Measurements from ENCODE around the gene CLDN15. TPM values are rescaled to one million over a fixed set of nuclear protein-coding genes. Genes with fewer than 3 reads are reported as not detected.

Gene CLDN15
- total RNA-seq, 1 experiment from 2014 or later, result 6.5 TPM

DNA sequence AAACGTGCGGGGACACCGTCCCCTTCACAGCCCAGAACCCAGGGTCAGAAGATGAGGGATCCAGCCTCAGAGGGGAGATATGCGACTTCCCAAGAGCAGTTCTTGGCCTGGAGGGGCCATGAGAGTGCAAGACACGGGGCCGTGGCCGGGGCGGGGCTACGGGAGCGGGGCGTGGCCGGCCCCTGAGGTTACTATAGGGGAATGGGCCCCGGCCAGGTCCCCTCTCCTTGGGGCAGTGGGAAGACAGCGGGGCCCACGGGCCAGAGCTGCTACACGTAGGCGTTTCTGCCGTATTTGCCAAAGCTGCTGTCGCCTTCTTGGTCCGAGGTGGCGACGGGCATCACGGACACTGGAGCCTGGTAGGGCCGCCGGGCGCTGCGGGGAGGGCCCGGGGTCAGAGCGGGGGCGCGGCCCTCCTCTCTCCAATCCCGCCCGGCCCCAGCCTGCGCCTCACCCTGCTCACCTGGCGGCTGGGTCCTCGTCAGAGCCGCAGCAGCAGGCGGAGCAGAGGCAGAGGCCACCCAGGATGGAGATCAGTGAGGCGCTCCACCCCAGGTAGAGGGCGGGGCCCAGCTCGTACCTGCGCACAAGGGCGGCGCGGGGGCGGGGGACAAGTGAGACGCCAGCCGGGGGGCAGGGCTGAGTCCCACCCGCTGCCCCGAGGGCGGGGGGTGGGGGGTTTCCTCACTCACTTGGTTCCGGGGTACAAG, 5.3 kb downstream of the CLDN15 start:
- DNase-seq (ENCODE audit: low spot score), result peak; percentile 80
- Mint-ChIP-seq H3K4me1 (peaks cover 24% of the 10 kb centered on the region), H3K4me3 (peak overlapping the region; percentile 74), H3K36me3 (peaks cover 7% of the 10 kb centered on the region), H3K9me3 (no peaks in the 10 kb centered on the region), H3K27ac (no peak overlapping the region), H3K27me3 (ENCODE audit: low read depth) (no peaks in the 10 kb centered on the region)
- POLR2A ChIA-PET, result interaction anchor here (0.6 to 1.1 kb wide), 2 partner anchors 14 to 32 kb away, joined by 3 to 6 read pairs; partner anchors contain the start of gene ZNHIT1
- ATAC-seq, result peak; percentile 75
- CTCF ChIA-PET, result interaction anchor here (0.5 to 8.0 kb wide), 8 partner anchors 12 to 137 kb away, joined by 3 to 80 read pairs (median 8); partner anchors contain the start of genes FIS1, PLOD3 and ZNHIT1
- no peak for TF ChIP-seq PRDM15 (CRISPR knock-in tag; IDR thresholded peaks at IDR 0.05)
- TF ChIP-seq ATF3 (CRISPR knock-in tag; conservative IDR thresholded peaks at IDR 0.05), result no peak
- TF ChIP-seq, protein P1, sequence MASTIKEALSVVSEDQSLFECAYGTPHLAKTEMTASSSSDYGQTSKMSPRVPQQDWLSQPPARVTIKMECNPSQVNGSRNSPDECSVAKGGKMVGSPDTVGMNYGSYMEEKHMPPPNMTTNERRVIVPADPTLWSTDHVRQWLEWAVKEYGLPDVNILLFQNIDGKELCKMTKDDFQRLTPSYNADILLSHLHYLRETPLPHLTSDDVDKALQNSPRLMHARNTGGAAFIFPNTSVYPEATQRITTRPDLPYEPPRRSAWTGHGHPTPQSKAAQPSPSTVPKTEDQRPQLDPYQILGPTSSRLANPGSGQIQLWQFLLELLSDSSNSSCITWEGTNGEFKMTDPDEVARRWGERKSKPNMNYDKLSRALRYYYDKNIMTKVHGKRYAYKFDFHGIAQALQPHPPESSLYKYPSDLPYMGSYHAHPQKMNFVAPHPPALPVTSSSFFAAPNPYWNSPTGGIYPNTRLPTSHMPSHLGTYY (CRISPR knock-in tag; IDR thresholded peaks at IDR 0.05), result no peak
- TF ChIP-seq NR2C2 (CRISPR knock-in tag; IDR thresholded peaks at IDR 0.05), result no peak
- TF ChIP-seq, protein P2, sequence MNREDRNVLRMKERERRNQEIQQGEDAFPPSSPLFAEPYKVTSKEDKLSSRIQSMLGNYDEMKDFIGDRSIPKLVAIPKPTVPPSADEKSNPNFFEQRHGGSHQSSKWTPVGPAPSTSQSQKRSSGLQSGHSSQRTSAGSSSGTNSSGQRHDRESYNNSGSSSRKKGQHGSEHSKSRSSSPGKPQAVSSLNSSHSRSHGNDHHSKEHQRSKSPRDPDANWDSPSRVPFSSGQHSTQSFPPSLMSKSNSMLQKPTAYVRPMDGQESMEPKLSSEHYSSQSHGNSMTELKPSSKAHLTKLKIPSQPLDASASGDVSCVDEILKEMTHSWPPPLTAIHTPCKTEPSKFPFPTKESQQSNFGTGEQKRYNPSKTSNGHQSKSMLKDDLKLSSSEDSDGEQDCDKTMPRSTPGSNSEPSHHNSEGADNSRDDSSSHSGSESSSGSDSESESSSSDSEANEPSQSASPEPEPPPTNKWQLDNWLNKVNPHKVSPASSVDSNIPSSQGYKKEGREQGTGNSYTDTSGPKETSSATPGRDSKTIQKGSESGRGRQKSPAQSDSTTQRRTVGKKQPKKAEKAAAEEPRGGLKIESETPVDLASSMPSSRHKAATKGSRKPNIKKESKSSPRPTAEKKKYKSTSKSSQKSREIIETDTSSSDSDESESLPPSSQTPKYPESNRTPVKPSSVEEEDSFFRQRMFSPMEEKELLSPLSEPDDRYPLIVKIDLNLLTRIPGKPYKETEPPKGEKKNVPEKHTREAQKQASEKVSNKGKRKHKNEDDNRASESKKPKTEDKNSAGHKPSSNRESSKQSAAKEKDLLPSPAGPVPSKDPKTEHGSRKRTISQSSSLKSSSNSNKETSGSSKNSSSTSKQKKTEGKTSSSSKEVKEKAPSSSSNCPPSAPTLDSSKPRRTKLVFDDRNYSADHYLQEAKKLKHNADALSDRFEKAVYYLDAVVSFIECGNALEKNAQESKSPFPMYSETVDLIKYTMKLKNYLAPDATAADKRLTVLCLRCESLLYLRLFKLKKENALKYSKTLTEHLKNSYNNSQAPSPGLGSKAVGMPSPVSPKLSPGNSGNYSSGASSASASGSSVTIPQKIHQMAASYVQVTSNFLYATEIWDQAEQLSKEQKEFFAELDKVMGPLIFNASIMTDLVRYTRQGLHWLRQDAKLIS (CRISPR knock-in tag; IDR thresholded peaks at IDR 0.05; ENCODE audit: borderline replicate concordance), result no peak
- TF ChIP-seq ELF4 (CRISPR knock-in tag; IDR thresholded peaks at IDR 0.05; ENCODE audit: low read depth), result no peak
- TF ChIP-seq ZNF671 (CRISPR knock-in tag; IDR thresholded peaks at IDR 0.05), result no peak
- 0 out of 2 replicates have a peak, but pooled peaks have one; percentile 35 for TF ChIP-seq TEAD1 (CRISPR knock-in tag; IDR thresholded peaks at IDR 0.05)
- TF ChIP-seq FOXK1 (CRISPR knock-in tag; IDR thresholded peaks at IDR 0.05), result no peak
- TF ChIP-seq, protein P3, sequence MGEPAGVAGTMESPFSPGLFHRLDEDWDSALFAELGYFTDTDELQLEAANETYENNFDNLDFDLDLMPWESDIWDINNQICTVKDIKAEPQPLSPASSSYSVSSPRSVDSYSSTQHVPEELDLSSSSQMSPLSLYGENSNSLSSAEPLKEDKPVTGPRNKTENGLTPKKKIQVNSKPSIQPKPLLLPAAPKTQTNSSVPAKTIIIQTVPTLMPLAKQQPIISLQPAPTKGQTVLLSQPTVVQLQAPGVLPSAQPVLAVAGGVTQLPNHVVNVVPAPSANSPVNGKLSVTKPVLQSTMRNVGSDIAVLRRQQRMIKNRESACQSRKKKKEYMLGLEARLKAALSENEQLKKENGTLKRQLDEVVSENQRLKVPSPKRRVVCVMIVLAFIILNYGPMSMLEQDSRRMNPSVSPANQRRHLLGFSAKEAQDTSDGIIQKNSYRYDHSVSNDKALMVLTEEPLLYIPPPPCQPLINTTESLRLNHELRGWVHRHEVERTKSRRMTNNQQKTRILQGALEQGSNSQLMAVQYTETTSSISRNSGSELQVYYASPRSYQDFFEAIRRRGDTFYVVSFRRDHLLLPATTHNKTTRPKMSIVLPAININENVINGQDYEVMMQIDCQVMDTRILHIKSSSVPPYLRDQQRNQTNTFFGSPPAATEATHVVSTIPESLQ (CRISPR knock-in tag; IDR thresholded peaks at IDR 0.05), result no peak
- TF ChIP-seq GABPB1 (CRISPR knock-in tag; IDR thresholded peaks at IDR 0.05), result no peak
- TF ChIP-seq NR1H2 (CRISPR knock-in tag; IDR thresholded peaks at IDR 0.05), result no peak
- no peak for TF ChIP-seq ZNF263 (CRISPR knock-in tag; IDR thresholded peaks at IDR 0.05; ENCODE audit: low read depth)
- TF ChIP-seq GRHL2 (CRISPR knock-in tag; IDR thresholded peaks at IDR 0.05; ENCODE audit: insufficient replicate concordance, severe bottlenecking), result no peak
- 0 out of 2 replicates have a peak, but pooled peaks have one; percentile 23 for TF ChIP-seq USF1 (CRISPR knock-in tag; IDR thresholded peaks at IDR 0.05)
- no peak for TF ChIP-seq ZNF512 (CRISPR knock-in tag; IDR thresholded peaks at IDR 0.05; ENCODE audit: borderline replicate concordance)
- TF ChIP-seq, protein P4, sequence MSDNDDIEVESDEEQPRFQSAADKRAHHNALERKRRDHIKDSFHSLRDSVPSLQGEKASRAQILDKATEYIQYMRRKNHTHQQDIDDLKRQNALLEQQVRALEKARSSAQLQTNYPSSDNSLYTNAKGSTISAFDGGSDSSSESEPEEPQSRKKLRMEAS (CRISPR knock-in tag; IDR thresholded peaks at IDR 0.05), result 0 out of 2 replicates have a peak, but pooled peaks have one; percentile 51
- TF ChIP-seq ZMAT4 (CRISPR knock-in tag; IDR thresholded peaks at IDR 0.05), result no peak
- no peak for TF ChIP-seq HMGA2 (CRISPR knock-in tag; IDR thresholded peaks at IDR 0.05)
- TF ChIP-seq SOX15 (CRISPR knock-in tag; IDR thresholded peaks at IDR 0.05), result no peak
- 0 out of 2 replicates have a peak, but pooled peaks have one; percentile 28 for TF ChIP-seq CREM (CRISPR knock-in tag; IDR thresholded peaks at IDR 0.05)
- no peak for TF ChIP-seq ZBTB21 (CRISPR knock-in tag; IDR thresholded peaks at IDR 0.05; ENCODE audit: borderline replicate concordance)

All from WTC11 (cell line).